ENCODE results near the gene FUBP1.
A peak's percentile ranks its signal among the peaks of the same experiment; 100 is the strongest.
"Not testable (repeated sequence)": the region's sequence is repeated elsewhere in the genome, so short reads cannot be mapped to it uniquely, and the experiment has no call there.

FUBP1 gene, protein sequence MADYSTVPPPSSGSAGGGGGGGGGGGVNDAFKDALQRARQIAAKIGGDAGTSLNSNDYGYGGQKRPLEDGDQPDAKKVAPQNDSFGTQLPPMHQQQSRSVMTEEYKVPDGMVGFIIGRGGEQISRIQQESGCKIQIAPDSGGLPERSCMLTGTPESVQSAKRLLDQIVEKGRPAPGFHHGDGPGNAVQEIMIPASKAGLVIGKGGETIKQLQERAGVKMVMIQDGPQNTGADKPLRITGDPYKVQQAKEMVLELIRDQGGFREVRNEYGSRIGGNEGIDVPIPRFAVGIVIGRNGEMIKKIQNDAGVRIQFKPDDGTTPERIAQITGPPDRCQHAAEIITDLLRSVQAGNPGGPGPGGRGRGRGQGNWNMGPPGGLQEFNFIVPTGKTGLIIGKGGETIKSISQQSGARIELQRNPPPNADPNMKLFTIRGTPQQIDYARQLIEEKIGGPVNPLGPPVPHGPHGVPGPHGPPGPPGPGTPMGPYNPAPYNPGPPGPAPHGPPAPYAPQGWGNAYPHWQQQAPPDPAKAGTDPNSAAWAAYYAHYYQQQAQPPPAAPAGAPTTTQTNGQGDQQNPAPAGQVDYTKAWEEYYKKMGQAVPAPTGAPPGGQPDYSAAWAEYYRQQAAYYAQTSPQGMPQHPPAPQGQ

DNA sequence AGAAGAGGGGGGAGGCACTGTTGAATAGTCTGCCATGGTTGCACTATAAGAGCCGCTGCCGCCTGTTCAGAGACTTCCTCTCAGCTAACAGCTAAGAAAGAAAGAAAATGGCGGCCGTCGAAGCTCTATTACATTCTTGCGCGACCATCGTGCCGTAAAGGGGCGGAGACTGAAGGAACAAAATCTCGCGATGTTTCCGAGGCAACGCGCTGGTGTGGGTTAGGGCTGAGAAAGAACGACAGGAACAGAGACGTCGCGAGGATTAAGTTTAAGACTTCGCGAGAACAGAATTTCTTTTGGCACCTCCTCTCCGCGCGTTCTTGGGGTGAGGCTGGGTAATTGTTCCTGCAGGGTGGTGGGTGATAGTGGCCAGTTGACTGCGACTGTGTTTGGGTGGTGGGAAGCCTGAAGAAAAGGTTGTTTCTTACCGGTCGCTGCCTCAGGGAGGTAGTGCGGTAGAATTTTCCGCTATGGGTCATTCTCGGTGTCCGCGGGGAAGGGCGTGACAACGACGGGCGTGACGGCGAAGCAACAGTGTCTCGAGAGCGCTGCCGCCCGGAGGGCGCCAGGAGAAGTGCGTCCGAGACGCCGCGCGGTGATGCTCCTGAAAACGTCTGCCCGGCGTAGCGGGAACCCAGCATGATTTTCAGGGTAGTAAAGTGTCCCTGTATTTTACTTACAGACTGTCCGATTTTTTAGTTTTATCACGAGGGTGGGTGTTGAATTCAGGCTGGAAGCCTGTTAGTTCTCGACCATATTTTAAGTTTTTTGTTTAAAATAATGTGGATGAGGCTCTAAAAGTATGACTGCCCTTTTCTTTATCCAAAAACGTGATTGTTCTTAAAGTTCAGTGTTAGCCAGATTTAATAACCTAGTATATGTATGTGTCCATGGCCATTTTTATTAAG lies at the start of gene FUBP1:
TSS of gene FUBP1 (minus strand) at position 104 of the 908 bp plus-strand sequence. CDS start at position 36, 68 bp downstream.
- H3K4me3 ChIP-seq (ENCODE audit: low read length): peak within 1 kb of the TSS; percentile 80
- TF ChIP-seq, protein P1, sequence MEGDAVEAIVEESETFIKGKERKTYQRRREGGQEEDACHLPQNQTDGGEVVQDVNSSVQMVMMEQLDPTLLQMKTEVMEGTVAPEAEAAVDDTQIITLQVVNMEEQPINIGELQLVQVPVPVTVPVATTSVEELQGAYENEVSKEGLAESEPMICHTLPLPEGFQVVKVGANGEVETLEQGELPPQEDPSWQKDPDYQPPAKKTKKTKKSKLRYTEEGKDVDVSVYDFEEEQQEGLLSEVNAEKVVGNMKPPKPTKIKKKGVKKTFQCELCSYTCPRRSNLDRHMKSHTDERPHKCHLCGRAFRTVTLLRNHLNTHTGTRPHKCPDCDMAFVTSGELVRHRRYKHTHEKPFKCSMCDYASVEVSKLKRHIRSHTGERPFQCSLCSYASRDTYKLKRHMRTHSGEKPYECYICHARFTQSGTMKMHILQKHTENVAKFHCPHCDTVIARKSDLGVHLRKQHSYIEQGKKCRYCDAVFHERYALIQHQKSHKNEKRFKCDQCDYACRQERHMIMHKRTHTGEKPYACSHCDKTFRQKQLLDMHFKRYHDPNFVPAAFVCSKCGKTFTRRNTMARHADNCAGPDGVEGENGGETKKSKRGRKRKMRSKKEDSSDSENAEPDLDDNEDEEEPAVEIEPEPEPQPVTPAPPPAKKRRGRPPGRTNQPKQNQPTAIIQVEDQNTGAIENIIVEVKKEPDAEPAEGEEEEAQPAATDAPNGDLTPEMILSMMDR (conservative IDR thresholded peaks at IDR 0.05; ENCODE audit: low read length): peak; percentile 70
- peak; percentile 99 for DNase-seq (ENCODE audit: low read depth)

DNA sequence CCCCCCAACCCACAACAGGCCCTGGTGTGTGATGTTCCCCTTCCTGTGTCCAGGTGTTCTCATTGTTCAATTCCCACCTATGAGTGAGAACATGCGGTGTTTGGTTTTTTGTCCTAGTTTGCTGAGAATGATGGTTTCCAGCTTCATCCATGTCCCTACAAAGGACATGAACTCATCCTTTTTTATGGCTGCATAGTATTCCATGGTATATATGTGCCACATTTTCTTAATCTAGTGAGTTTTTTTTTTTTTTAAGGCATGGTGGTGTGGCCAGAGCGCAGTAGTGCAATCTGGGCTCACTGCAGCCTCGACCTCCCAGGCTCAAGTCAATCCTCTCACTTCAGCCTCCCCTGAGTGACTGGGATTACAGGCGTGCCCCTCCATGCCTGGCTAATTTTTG lies 42.3 kb upstream of the FUBP1 start:
- not testable (repeated sequence) for H3K4me3 ChIP-seq (ENCODE audit: low read length); DNase-seq (ENCODE audit: low read depth)

DNA sequence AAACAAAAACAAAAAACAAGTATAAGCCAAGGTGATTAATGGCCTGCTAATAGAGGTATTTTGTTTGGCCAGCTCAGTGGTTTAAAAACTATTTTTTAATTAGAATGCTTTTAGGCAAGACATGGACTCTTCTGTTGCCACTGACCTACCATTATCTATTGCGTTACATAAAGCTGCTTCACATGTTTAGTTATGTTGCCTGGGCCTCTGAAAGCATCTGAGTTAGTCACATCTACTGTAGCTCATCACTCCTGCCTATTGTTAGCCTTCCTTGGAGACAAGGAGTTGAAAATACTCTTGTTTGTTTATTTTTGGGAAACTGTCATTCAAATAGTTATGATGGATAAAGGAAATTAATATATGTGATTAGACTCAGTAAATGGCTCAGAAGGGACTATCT lies 40.2 kb upstream of the FUBP1 start:
- no peak for DNase-seq (ENCODE audit: low read depth)
- no peak overlapping the region for H3K4me3 ChIP-seq (ENCODE audit: low read length)
- TF ChIP-seq, protein P1 (conservative IDR thresholded peaks at IDR 0.05; ENCODE audit: low read length): no peak

DNA sequence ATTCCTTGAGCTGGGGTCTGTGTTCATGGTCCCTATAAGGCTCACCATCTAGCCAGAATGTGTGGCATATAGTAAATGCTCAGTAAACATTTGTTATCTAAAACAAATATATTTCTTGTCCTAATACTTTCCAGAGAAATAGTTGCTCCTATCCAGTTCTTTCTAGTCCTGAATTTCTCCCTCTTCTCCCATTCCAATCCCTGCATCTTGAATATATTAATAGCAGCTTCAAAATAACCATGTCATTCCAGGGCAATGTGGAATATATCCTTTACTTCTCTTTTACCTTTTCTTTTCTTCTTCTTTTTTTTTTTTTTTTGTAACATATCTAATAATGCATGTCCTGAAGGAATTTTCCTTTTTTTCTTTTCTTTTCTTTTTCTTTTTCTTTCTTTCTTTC lies 36.3 kb upstream of the FUBP1 start:
- H3K4me3 ChIP-seq (ENCODE audit: low read length): no peak overlapping the region
- TF ChIP-seq, protein P1 (conservative IDR thresholded peaks at IDR 0.05; ENCODE audit: low read length): no peak
- no peak for DNase-seq (ENCODE audit: low read depth)

DNA sequence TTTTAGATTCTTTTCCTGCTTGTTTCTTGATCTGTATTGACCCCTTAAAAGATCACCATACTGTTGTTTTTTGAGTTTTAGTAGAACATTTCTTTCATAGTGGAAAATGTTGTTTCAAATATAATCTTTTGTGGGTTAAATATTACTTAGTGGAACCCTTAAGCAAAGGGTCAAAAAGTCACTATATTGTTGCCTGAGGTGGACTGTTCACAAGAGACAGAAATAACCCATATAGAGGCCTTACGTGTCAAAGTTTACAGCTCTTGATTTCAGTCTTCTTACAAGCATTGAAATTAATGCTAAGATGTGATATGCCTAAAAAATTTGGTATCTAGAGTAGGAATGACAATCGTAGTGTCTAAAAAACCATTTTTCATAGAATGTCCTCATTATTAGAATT lies 32.2 kb upstream of the FUBP1 start:
- H3K4me3 ChIP-seq (ENCODE audit: low read length): no peak overlapping the region
- TF ChIP-seq, protein P1 (conservative IDR thresholded peaks at IDR 0.05; ENCODE audit: low read length): no peak
- no peak for DNase-seq (ENCODE audit: low read depth)

DNA sequence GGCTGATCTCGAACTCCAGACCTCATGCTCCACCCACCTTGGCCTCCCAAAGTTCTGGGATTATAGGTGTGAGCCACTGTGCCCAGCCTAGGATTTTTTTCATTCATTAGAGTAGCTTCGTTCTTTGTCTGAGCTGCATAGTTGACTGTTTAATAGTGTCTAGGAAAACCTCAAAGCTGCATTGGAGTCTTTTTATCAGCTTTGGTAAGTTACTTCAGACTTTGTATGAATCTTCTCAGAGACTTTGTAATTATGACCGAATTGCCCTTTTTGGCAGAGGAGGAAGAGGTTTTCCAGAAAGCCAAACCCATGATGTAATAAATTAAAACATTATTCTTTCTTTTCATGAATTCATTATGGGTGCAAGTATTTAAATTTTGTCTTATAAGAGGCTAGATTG lies 31.0 kb upstream of the FUBP1 start:
- TF ChIP-seq, protein P1 (conservative IDR thresholded peaks at IDR 0.05; ENCODE audit: low read length): no peak
- no peak overlapping the region for H3K4me3 ChIP-seq (ENCODE audit: low read length)
- peak; percentile 58 for DNase-seq (ENCODE audit: low read depth)

DNA sequence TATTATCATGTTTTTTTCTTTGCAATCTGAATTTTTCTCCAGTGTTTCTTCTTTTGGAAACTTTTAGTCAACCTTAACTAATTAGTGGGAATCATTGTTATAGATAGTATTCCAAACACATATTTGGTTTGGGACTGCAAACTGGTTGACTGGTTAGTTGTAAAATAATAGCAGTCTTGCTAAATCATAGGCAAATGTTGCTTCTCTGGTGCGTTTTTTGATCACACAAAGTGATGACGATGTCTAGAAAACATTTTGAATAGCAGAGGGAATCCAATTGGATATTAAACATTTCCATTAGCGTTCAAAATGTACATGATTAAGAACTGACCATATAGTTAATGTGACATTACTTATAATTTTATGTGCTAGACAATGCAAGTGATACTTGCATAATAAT lies 30.4 kb upstream of the FUBP1 start:
- DNase-seq (ENCODE audit: low read depth): no peak
- TF ChIP-seq, protein P1 (conservative IDR thresholded peaks at IDR 0.05; ENCODE audit: low read length): no peak
- H3K4me3 ChIP-seq (ENCODE audit: low read length): no peak overlapping the region
